Activated CD8-positive, alpha-beta memory T cell treated with anti-CD3 and anti-CD28 coated beads for 36 hours (primary cell): ENCODE results near the gene BACH2. TPM values are rescaled to one million over a fixed set of nuclear protein-coding genes. Genes with fewer than 3 reads are reported as not detected.
"Not testable (repeated sequence)": the region's sequence is repeated elsewhere in the genome, so short reads cannot be mapped to it uniquely, and the experiment has no call there.

Experiments
- CTCF ChIA-PET: fragments of 350-600 bp; sonication (Branson Sonifier 250); formaldehyde crosslinking; loops from one replicate; lab custom pipeline; 2021; ENCODE audit warnings: antibody characterized with exemption; lab: Charles Lee
- POLR2A ChIA-PET: fragments of 350-600 bp; sonication (Branson Sonifier 250); formaldehyde crosslinking; loops from one replicate; lab custom pipeline; 2021; ENCODE audit warnings: antibody characterized with exemption; lab: Charles Lee
- total RNA-seq, 2 experiments: library from RNA; stranded (reverse); gene quantifications; one replicate each; pipeline ENCODE4 v1.2.3, GENCODE V29; 2021

BACH2 gene
- total RNA-seq, 2 experiments from 2014 or later: 52.1 to 55.6 TPM

GRCh38 chr6:90159452-90159851, 137.2 kb downstream of the BACH2 start:
- POLR2A ChIA-PET: no interaction called here
- CTCF ChIA-PET: interaction anchor here (1.2 kb wide), 1 partner anchor 33 kb away, joined by 3 read pairs; no protein-coding TSS in a partner anchor

DNA sequence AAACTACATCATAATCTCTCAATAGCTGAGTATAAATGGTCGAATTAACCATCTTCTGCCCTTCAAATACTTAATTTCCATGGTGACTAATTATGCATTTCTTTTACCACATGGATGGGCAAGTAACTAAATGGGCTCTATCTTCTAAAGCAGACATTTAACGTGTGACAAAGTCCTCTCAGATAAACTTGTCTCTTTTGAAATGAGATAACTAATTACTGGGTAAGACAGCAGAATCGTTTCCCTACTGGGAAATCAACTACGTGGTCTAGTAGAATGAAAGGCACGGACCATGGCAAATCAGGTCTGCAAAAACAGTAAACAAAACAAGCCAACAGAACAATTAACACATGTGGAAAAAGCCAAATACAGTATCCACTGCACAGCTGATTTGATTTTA, 137.7 kb downstream of the BACH2 start:
- POLR2A ChIA-PET: no interaction called here
- CTCF ChIA-PET: interaction anchor here (1.2 kb wide), 1 partner anchor 33 kb away, joined by 3 read pairs; no protein-coding TSS in a partner anchor

DNA sequence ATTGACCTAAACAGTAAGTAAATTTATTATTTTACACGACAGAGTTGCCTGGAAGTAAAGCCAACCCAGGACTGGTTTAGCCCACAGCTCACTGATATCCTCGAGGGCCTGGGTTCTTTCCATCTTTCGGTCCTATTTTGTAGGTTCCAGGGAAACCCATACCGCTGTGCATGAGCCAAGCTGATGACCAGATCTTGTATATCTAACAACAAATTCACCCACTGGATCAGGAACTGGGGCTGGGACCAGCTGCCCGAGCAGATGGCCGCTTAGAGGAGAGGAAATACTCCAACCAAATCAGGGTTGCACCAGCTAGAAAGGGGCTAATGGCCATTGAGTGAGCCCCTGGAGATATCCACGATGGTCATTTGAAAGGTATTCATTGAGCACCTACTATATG, 139.2 kb downstream of the BACH2 start:
- POLR2A ChIA-PET: no interaction called here
- CTCF ChIA-PET: interaction anchor here (1.2 kb wide), 1 partner anchor 21 kb away, joined by 3 read pairs; no protein-coding TSS in a partner anchor

GRCh38 chr6:90156861-90157260, 139.8 kb downstream of the BACH2 start:
- ChIA-PET CTCF (interaction anchor here (1.2 kb wide), 1 partner anchor 22 kb away, joined by 3 read pairs; no protein-coding TSS in a partner anchor), POLR2A (interaction anchor here (0.5 kb wide), 1 partner anchor 10 kb away, joined by 8 read pairs; no protein-coding TSS in a partner anchor)

GRCh38 chr6:90154755-90155470, 141.7 kb downstream of the BACH2 start:
- CTCF ChIA-PET: no interaction called here
- POLR2A ChIA-PET: no interaction called here

DNA sequence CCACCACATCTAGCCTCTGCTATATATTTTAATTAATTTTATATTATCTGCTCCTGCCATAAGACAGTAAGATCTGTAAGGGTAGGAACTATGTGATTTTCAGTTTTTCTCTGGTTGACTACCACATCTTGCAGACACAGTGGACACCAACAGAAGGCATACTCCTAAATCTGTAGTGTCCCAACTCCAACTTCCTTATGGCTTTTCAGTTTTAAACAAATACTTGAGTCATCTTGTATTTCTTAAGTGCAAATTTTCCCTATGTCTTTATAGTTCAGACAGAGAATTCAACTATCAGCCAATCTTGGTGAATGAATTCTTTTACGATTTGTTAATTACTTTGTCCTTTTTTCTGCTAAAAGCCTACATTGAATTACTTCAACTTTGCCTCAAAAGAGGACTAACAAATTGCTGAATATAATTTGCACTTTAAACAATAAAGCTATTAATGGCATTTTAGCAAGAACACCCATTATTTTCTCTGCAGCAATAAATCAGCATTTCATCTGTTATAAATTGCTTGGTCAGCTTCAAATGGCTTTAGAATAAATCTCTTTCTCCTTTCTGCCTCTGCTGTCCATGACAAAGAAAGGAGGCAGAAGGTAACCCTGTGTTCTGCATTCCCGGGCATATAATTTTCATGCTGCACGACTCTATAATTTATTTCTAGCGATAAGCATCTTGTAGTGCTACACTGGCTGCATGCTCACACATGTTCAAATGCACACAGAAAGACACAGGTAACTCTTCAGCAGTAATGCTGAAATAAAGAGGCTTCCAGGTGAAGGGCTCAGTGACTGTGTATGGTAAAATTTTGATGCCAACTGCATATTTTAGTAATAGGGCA, 144.8 kb downstream of the BACH2 start:
- POLR2A ChIA-PET: no interaction called here
- CTCF ChIA-PET: no interaction called here

DNA sequence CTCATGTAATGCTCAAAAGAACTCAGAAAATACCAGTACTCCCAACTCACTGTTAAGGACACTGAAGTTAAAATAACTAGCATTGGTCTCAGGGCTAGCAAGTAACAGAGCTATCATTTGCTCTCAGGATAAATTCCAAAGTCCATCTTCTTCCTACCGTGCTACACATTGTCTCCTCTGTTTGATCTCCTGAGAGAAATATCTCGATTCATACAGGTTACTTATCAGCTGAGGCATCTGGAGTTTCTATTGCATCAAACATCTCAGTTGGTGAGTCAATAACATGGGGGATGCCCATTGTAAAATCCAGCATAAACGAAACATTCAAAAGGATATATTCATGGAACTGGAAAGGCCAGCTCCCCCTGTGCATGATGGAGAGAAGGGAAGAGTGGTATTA, 147.4 kb downstream of the BACH2 start:
- ChIA-PET CTCF (no interaction called here), POLR2A (no interaction called here)

DNA sequence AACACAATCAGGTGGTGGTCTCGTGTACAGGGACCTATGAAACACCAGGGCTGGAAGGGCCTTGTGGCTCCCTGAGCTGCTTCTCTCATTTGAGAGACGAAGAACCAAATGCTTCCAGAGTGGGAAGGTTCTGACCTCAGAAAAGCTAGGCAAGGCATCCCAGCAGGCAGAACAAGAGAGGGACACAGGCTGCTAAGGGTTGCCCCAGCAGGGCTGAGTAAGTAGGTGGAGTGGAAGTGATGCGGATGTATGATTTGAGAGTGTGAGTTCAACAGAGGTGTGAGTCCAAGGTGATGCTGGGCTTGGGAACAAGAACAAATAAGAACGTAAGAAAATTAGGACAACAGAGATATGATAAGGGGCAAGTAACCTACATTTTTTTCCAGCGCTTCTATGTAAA, 147.8 kb downstream of the BACH2 start:
- CTCF ChIA-PET: no interaction called here
- POLR2A ChIA-PET: no interaction called here

DNA sequence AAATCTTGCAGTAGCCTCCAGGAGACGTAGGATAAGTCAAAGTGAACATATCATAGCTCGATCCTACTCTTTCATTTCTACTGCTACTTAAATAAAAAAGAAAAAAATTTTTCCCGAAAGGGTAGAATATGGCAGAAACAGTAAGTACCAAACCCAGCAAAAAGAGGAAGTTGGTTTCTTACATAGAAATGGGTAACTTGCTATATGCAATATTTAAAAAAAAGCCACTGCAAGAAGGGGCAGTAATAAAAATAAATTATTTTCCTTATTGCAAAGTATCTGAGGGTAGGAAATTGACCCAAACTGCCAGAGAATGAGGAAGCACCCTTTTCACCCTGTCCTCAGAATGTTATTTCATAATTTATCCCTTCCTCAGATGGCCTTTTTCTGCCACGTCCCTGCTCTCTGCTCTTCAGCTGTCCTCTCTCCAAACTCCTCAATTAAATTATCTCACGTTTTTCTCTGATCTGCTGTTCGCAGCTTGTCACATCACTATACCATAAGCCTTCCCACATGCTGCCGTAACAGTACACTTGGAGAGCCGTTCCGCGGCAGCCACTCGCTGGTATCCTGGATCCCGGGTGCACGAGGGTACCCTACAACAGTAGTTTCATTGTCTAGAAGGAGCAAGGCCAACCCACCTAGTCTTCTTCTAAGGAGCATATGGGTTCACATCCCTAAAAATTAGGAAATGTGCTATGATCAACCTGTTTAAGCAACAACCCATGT, 149.6 kb downstream of the BACH2 start:
- ChIA-PET POLR2A (no interaction called here), CTCF (no interaction called here)

- CTCF ChIA-PET: interaction anchor here (1.3 kb wide), 1 partner anchor 11 kb away, joined by 3 read pairs; no protein-coding TSS in a partner anchor
- POLR2A ChIA-PET: no interaction called here
Measured at GRCh38 chr6:90146024-90146423, 150.6 kb downstream of the BACH2 start.

GRCh38 chr6:90144928-90145555, 151.6 kb downstream of the BACH2 start:
- ChIA-PET CTCF (interaction anchor here (0.8 to 1.3 kb wide), 2 partner anchors 10 to 39 kb away, joined by 3 to 4 read pairs; no protein-coding TSS in a partner anchor), POLR2A (interaction anchor here (0.7 kb wide), 2 partner anchors 104 to 139 kb away, joined by 3 to 4 read pairs; no protein-coding TSS in a partner anchor)

- CTCF ChIA-PET: no interaction called here
- POLR2A ChIA-PET: no interaction called here
Measured at GRCh38 chr6:90144396-90144795, 152.2 kb downstream of the BACH2 start.

- POLR2A ChIA-PET: no interaction called here
- CTCF ChIA-PET: interaction anchor here (0.7 kb wide), 1 partner anchor 9 kb away, joined by 4 read pairs; no protein-coding TSS in a partner anchor
Measured at GRCh38 chr6:90140683-90141082, 156.0 kb downstream of the BACH2 start.

- POLR2A ChIA-PET: interaction anchor here (0.6 kb wide), 1 partner anchor 45 kb away, joined by 3 read pairs; no protein-coding TSS in a partner anchor
- CTCF ChIA-PET: no interaction called here
Measured at GRCh38 chr6:90139272-90139817, 157.3 kb downstream of the BACH2 start.

DNA sequence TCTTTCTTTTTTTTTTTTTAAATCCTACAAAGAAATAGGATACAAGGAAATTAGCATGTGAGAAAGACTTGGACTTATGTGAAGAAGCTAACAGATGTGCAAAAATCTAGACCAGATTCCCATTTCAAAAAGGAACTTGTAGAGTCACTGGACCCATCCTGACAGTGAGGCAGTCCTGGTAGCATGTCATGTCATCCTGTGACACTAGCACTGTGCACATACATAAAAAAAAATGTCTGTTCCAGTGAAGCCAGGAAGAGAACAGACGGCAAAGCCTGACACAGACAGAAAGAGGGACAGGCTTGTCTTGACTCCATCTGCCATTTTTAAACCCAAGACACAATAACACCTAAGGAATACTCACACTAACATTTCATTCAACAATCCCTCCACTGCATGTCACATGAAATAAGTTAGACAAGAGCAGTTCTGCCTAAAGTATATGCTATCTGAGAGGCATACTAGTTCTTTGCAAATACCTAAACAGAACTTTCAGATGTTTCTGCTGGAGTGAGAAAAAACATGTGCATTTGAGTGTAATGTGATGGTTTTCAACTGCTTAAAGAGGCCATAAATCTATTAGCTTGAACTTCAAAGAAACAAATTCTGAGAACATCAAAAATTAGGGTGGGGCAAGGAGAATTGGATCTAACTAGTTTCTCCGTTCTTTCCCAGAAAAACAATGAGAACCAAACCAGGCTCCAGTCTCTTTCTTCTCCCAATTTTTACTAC, 159.6 kb downstream of the BACH2 start:
- CTCF ChIA-PET: no interaction called here
- POLR2A ChIA-PET: no interaction called here

DNA sequence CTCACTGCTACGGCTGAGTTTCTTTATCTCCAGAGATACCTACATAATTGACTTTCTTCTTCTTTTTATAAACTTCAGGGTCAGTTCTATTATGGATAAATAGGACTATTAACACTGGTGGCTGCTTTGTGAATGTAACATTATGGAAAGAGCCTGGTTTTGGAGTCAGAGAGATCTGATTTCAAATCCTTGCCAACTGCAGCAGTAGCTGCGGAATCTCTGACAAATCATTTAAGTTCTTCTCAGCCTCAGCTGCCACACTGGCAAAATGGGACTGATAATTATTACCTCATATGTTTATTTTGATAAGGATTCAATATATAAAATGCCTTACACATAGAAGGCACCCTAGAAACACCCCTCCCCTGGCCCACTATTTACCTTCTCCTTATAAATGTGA, 160.5 kb downstream of the BACH2 start:
- ChIA-PET POLR2A (no interaction called here), CTCF (no interaction called here)

DNA sequence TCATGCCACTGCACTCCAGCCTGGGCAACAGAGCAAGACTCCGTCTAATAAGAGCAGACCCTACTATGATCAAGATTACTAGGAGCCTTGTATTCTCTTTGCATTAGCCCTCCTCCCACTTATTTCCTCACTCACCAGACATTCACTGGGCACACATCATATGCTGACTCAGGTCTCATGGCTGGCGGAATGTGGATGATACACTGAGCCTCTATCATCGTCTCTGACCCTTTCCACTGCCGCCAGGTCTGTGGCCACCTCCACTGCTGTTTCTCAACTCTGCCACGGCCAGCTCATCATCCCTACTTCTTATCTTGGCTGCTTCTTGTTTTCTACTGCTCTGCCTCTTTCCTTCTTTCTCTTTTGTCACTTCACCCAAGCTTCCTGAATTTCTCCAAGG, 161.0 kb downstream of the BACH2 start:
- CTCF ChIA-PET: interaction anchor here (1.0 to 1.3 kb wide), 2 partner anchors 10 to 342 kb away, joined by 3 read pairs; no protein-coding TSS in a partner anchor

GRCh38 chr6:90133664-90134063, 163.0 kb downstream of the BACH2 start:
- POLR2A ChIA-PET, CTCF ChIA-PET: not testable (repeated sequence)

More for the DNA sequence above, 161.0 kb downstream of the BACH2 start:
- POLR2A ChIA-PET: no interaction called here
